ENCODE measurements around the gene NRXN3. TPM values are rescaled to one million over a fixed set of nuclear protein-coding genes. Genes with fewer than 3 reads are reported as not detected.

Gene NRXN3
- total RNA-seq, 1 experiment from 2014 or later = not detected

- Histone ChIP-seq H3K79me2 (ENCODE audit: insufficient read depth, low read length) (no peaks in the 10 kb centered on the region), H3K4me2 (ENCODE audit: low read length) (no peak overlapping the region), H3K9me3 (ENCODE audit: control insufficient read depth in 1 of 2, insufficient read depth in 1 of 2, low read depth in 1 of 2, low read length in 2 of 2) (no peaks in the 10 kb centered on the region), H3K4me1 (ENCODE audit: control insufficient read depth in 1 of 2, insufficient read depth in 2 of 2, low read length in 2 of 2) (no peaks in the 10 kb centered on the region), H3K27ac (ENCODE audit: low read depth, low read length) (no peak overlapping the region), H3K36me3 (ENCODE audit: control insufficient read depth in 1 of 2, insufficient read depth in 2 of 2, low read length in 2 of 2) (no peaks in the 10 kb centered on the region), H3K9ac (ENCODE audit: low read length) (no peak overlapping the region), H3K9me2 (ENCODE audit: insufficient read depth) (no peaks in the 10 kb centered on the region), H2AFZ (ENCODE audit: low read depth, low read length, poor library complexity, severe bottlenecking) (no peak overlapping the region), H3K27me3 (ENCODE audit: insufficient read depth, low read length) (no peaks in the 10 kb centered on the region), H4K20me1 (ENCODE audit: insufficient read depth) (no peaks in the 10 kb centered on the region), H3K4me3 (replicated peaks in 1 of 2; ENCODE audit: low read depth in 1 of 2, low read length in 2 of 2) (no peak overlapping the region)
- DNase-seq (ENCODE audit: low read depth, low spot score) (no peak), ATAC-seq (no peak)
- TF ChIP-seq EZH2phosphoT487 (IDR thresholded peaks at IDR 0.05; ENCODE audit: borderline replicate concordance) (no peak), EGR1 (IDR thresholded peaks at IDR 0.05; ENCODE audit: low read depth) (no peak), ELF1 (IDR thresholded peaks at IDR 0.05; ENCODE audit: borderline replicate concordance, low read depth) (no peak), YY1 (IDR thresholded peaks at IDR 0.05; ENCODE audit: extremely low read depth, insufficient replicate concordance, low read depth, low read length) (no peak), SRF (IDR thresholded peaks at IDR 0.05; ENCODE audit: low read depth) (no peak), CBX3 (IDR thresholded peaks at IDR 0.05; ENCODE audit: low read depth) (no peak), ZFX (IDR thresholded peaks at IDR 0.05) (no peak), POLR2A (IDR thresholded peaks at IDR 0.05; ENCODE audit: borderline replicate concordance, extremely low read depth, insufficient read depth, insufficient read length) (no peak), RAD21 (IDR thresholded peaks at IDR 0.05; ENCODE audit: low read depth) (no peak), ZBTB33 (IDR thresholded peaks at IDR 0.05; ENCODE audit: extremely low read depth, insufficient replicate concordance, low read length) (no peak), TCF7L2 (IDR thresholded peaks at IDR 0.05; ENCODE audit: borderline replicate concordance, extremely low read depth, insufficient read depth, insufficient read length) (no peak), SIN3A (IDR thresholded peaks at IDR 0.05; ENCODE audit: low read depth) (no peak), SP1 (IDR thresholded peaks at IDR 0.05; ENCODE audit: low read depth) (no peak), ATF3 (IDR thresholded peaks at IDR 0.05) (no peak)
- ChIA-PET POLR2A (no interaction called here), CTCF (no interaction called here), RAD21 (ENCODE audit: low non-redundant PET in 1 of 2, low total read pairs in 2 of 2, uncharacterized antibody in 2 of 2, unreplicated experiment in 2 of 2) (no interaction called here)
- BruUV-seq (replicated peaks) = no TSS peak
- intact Hi-C loops (cut with micrococcal nuclease) = no loop called here
Observed at GRCh38 chr14:78524766-78525165, 354.6 kb downstream of the NRXN3 start.

Measured in HCT116 (cell line).